ENCODE measurements around the gene DYNC1LI1.

DNA sequence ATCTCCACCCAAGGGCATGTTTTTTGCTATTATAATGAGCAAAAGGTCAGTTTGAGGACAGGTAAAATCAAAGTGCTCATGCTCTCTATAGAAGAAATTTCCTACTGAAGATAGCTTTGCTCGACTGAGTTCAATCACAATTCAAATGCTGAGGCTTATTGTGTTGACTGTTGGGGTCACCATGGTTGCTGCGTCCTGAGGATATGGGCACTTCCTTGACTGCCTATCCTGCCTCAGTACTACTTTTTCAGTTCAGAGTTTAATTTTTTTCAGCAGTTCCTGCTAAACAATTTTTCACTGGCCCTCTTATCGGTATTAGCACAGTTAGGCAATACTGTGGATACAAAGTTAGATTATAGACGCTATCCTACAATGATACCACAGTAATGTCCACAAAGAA, 64.2 kb downstream of the DYNC1LI1 start:
- TF ChIP-seq, protein P1, sequence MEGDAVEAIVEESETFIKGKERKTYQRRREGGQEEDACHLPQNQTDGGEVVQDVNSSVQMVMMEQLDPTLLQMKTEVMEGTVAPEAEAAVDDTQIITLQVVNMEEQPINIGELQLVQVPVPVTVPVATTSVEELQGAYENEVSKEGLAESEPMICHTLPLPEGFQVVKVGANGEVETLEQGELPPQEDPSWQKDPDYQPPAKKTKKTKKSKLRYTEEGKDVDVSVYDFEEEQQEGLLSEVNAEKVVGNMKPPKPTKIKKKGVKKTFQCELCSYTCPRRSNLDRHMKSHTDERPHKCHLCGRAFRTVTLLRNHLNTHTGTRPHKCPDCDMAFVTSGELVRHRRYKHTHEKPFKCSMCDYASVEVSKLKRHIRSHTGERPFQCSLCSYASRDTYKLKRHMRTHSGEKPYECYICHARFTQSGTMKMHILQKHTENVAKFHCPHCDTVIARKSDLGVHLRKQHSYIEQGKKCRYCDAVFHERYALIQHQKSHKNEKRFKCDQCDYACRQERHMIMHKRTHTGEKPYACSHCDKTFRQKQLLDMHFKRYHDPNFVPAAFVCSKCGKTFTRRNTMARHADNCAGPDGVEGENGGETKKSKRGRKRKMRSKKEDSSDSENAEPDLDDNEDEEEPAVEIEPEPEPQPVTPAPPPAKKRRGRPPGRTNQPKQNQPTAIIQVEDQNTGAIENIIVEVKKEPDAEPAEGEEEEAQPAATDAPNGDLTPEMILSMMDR (IDR thresholded peaks at IDR 0.05; ENCODE audit: low read depth, low read length, missing input control) = no peak
- TF ChIP-seq, protein P2, sequence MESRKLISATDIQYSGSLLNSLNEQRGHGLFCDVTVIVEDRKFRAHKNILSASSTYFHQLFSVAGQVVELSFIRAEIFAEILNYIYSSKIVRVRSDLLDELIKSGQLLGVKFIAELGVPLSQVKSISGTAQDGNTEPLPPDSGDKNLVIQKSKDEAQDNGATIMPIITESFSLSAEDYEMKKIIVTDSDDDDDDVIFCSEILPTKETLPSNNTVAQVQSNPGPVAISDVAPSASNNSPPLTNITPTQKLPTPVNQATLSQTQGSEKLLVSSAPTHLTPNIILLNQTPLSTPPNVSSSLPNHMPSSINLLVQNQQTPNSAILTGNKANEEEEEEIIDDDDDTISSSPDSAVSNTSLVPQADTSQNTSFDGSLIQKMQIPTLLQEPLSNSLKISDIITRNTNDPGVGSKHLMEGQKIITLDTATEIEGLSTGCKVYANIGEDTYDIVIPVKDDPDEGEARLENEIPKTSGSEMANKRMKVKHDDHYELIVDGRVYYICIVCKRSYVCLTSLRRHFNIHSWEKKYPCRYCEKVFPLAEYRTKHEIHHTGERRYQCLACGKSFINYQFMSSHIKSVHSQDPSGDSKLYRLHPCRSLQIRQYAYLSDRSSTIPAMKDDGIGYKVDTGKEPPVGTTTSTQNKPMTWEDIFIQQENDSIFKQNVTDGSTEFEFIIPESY (IDR thresholded peaks at IDR 0.05) = no peak
- TF ChIP-seq GABPA (IDR thresholded peaks at IDR 0.05 in 1 of 2, conservative IDR thresholded peaks at IDR 0.05 in 1 of 2) (no peak), ATF3 (IDR thresholded peaks at IDR 0.05) (no peak), SP1 (IDR thresholded peaks at IDR 0.05) (no peak), MAX (IDR thresholded peaks at IDR 0.05) (no peak), EGR1 (IDR thresholded peaks at IDR 0.05; ENCODE audit: low read depth in 2 of 2) (no peak), JUND (IDR thresholded peaks at IDR 0.05) (no peak), FOXA1 (IDR thresholded peaks at IDR 0.05) (no peak), NR2F2 (IDR thresholded peaks at IDR 0.05) (no peak), HNF4G (IDR thresholded peaks at IDR 0.05) (no peak)
- TF ChIP-seq, protein P3, sequence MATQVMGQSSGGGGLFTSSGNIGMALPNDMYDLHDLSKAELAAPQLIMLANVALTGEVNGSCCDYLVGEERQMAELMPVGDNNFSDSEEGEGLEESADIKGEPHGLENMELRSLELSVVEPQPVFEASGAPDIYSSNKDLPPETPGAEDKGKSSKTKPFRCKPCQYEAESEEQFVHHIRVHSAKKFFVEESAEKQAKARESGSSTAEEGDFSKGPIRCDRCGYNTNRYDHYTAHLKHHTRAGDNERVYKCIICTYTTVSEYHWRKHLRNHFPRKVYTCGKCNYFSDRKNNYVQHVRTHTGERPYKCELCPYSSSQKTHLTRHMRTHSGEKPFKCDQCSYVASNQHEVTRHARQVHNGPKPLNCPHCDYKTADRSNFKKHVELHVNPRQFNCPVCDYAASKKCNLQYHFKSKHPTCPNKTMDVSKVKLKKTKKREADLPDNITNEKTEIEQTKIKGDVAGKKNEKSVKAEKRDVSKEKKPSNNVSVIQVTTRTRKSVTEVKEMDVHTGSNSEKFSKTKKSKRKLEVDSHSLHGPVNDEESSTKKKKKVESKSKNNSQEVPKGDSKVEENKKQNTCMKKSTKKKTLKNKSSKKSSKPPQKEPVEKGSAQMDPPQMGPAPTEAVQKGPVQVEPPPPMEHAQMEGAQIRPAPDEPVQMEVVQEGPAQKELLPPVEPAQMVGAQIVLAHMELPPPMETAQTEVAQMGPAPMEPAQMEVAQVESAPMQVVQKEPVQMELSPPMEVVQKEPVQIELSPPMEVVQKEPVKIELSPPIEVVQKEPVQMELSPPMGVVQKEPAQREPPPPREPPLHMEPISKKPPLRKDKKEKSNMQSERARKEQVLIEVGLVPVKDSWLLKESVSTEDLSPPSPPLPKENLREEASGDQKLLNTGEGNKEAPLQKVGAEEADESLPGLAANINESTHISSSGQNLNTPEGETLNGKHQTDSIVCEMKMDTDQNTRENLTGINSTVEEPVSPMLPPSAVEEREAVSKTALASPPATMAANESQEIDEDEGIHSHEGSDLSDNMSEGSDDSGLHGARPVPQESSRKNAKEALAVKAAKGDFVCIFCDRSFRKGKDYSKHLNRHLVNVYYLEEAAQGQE (IDR thresholded peaks at IDR 0.05) = no peak
